H9 (cell line): ENCODE data around the gene UST. TPM values are rescaled to one million over a fixed set of nuclear protein-coding genes. Genes with fewer than 3 reads are reported as not detected.

Experiments used
- DNase-seq: peaks from one replicate; pipeline ENCODE4 v3.0.0-alpha.2; 2017
- H2AFZ ChIP-seq: one replicate; pipeline ENCODE4 v1.6.1; 2013; ENCODE audit warnings: mild to moderate bottlenecking, low read length, control low read depth, moderate library complexity
- H2AK5ac ChIP-seq: 2 replicates; pipeline ENCODE4 v1.6.1; 2013; ENCODE audit warnings: low read length, control low read depth, mixed read lengths; ENCODE audit not compliant: insufficient read length
- H2BK120ac ChIP-seq: one replicate; pipeline ENCODE4 v1.6.1; 2013; ENCODE audit warnings: low read depth, mild to moderate bottlenecking, low read length, control low read depth, inconsistent platforms; ENCODE audit not compliant: poor library complexity, severe bottlenecking
- H2BK12ac ChIP-seq: 2 replicates; pipeline ENCODE4 v1.6.1; 2013; ENCODE audit warnings: low read length, control low read depth, mixed read lengths, low read depth; ENCODE audit not compliant: insufficient read length
- H2BK15ac ChIP-seq: 2 replicates; pipeline ENCODE4 v1.6.1; 2013; ENCODE audit warnings: low read depth, low read length, control low read depth
- H2BK20ac ChIP-seq: one replicate; pipeline ENCODE4 v1.6.1; 2013; ENCODE audit warnings: low read depth, mild to moderate bottlenecking, low read length, control low read depth, inconsistent platforms; ENCODE audit not compliant: poor library complexity, severe bottlenecking
- H2BK5ac ChIP-seq: 2 replicates; pipeline ENCODE4 v1.6.1; 2013; ENCODE audit warnings: low read length, control low read depth, mixed read lengths; ENCODE audit not compliant: insufficient read length
- H3K14ac ChIP-seq: 2 replicates; pipeline ENCODE4 v1.6.1; 2013; ENCODE audit warnings: low read length, control low read depth; ENCODE audit not compliant: insufficient read depth
- H3K18ac ChIP-seq: 2 replicates; pipeline ENCODE4 v1.6.1; 2013; ENCODE audit warnings: low read depth, mild to moderate bottlenecking, mixed read lengths, low read length, control low read depth; ENCODE audit not compliant: insufficient read length
- H3K23ac ChIP-seq: 2 replicates; pipeline ENCODE4 v1.6.1; 2013; ENCODE audit warnings: low read length, control low read depth, mixed read lengths, low read depth; ENCODE audit not compliant: insufficient read length
- H3K23me2 ChIP-seq: 2 replicates; pipeline ENCODE4 v1.6.1; 2013; ENCODE audit warnings: low read depth, mild to moderate bottlenecking, mixed read lengths, low read length, control low read depth; ENCODE audit not compliant: insufficient read length, poor library complexity, severe bottlenecking
- H3K27ac ChIP-seq: 2 replicates; pipeline ENCODE4 v1.5.1; 2013; ENCODE audit warnings: low read length, control low read depth, mixed read lengths, low read depth; ENCODE audit not compliant: insufficient read length
- H3K27me3 ChIP-seq: 2 replicates; pipeline ENCODE4 v1.6.1; 2013; ENCODE audit warnings: low read length, control low read depth, inconsistent platforms; ENCODE audit not compliant: insufficient read depth
- H3K4ac ChIP-seq: 2 replicates; pipeline ENCODE4 v1.6.1; 2013; ENCODE audit warnings: low read depth, mild to moderate bottlenecking, control low read depth, inconsistent platforms, low read length, moderate library complexity
- H3K4me1 ChIP-seq: 2 replicates; pipeline ENCODE4 v1.6.1; 2013; ENCODE audit warnings: low read length, control low read depth, inconsistent platforms; ENCODE audit not compliant: insufficient read depth
- H3K4me2 ChIP-seq: 2 replicates; pipeline ENCODE4 v1.6.1; 2013; ENCODE audit warnings: low read length, control low read depth, mixed read lengths; ENCODE audit not compliant: insufficient read length, insufficient read depth
- H3K56ac ChIP-seq: 2 replicates; pipeline ENCODE4 v1.6.1; 2013; ENCODE audit warnings: low read depth, mild to moderate bottlenecking, mixed read lengths, low read length, control low read depth; ENCODE audit not compliant: insufficient read length
- H3K79me1 ChIP-seq: 2 replicates; pipeline ENCODE4 v1.6.1; 2013; ENCODE audit warnings: low read depth, mild to moderate bottlenecking, moderate library complexity, low read length, control low read depth, inconsistent platforms; ENCODE audit not compliant: insufficient read depth, poor library complexity, severe bottlenecking
- H3K79me2 ChIP-seq: 2 replicates; pipeline ENCODE4 v1.6.1; 2013; ENCODE audit warnings: low read length, control low read depth, inconsistent platforms; ENCODE audit not compliant: insufficient read depth
- H3K9ac ChIP-seq: 2 replicates; pipeline ENCODE4 v1.6.1; 2013; ENCODE audit warnings: low read length, control low read depth, mixed read lengths; ENCODE audit not compliant: insufficient read length; ENCODE audit errors: extremely low read depth
- H3K9me3 ChIP-seq: one replicate; pipeline ENCODE4 v1.6.1; 2013; ENCODE audit warnings: low read depth, low read length, inconsistent platforms; ENCODE audit not compliant: control insufficient read depth
- H3T11ph ChIP-seq: one replicate; pipeline ENCODE4 v1.6.1; 2013; ENCODE audit warnings: mild to moderate bottlenecking, low read length, control low read depth, inconsistent platforms
- H4K20me1 ChIP-seq: one replicate; pipeline ENCODE4 v1.6.1; 2013; ENCODE audit not compliant: control insufficient read depth, insufficient read length, insufficient read depth
- H4K5ac ChIP-seq: 2 replicates; pipeline ENCODE4 v1.6.1; 2013; ENCODE audit warnings: low read depth, mild to moderate bottlenecking, mixed read lengths, low read length, control low read depth; ENCODE audit not compliant: insufficient read length
- H4K8ac ChIP-seq: replicated peaks from 2 replicates; pipeline ENCODE4 v1.6.1; 2013; ENCODE audit warnings: low read length, control low read depth, mixed read lengths, low read depth; ENCODE audit not compliant: insufficient read length
- H4K91ac ChIP-seq: 2 replicates; pipeline ENCODE4 v1.6.1; 2013; ENCODE audit warnings: low read depth, mild to moderate bottlenecking, moderate library complexity, mixed read lengths, low read length, control low read depth; ENCODE audit not compliant: insufficient read length
- H3K27ac Mint-ChIP-seq, 3 experiments: 2 replicates in 2 of 3; 3 replicates in 1 of 3; pipeline ENCODE4 v1.8.0; 2020 to 2021; ENCODE audit warnings: mixed read lengths in 3 of 3, mild to moderate bottlenecking in 1 of 3, moderate library complexity in 1 of 3
- H3K27me3 Mint-ChIP-seq: 2 replicates; pipeline ENCODE4 v1.8.0; 2021; ENCODE audit warnings: low read depth, mild to moderate bottlenecking, moderate library complexity, mixed read lengths
- H3K36me3 Mint-ChIP-seq, 3 experiments: 2 replicates in 2 of 3; 3 replicates in 1 of 3; pipeline ENCODE4 v1.8.0; 2020 to 2021; ENCODE audit warnings: low read depth in 3 of 3, mixed read lengths in 3 of 3; ENCODE audit not compliant: insufficient read depth in 1 of 3
- H3K4me1 Mint-ChIP-seq, 2 experiments: 2 replicates each; pipeline ENCODE4 v1.8.0; 2020; ENCODE audit warnings: mixed read lengths in 2 of 2
- H3K4me3 Mint-ChIP-seq, 2 experiments: 2 replicates in 1 of 2; 3 replicates in 1 of 2; pipeline ENCODE4 v1.8.0; 2020 to 2021; ENCODE audit warnings: mild to moderate bottlenecking in 2 of 2, mixed read lengths in 2 of 2, moderate library complexity in 1 of 2
- H3K9me3 Mint-ChIP-seq, 2 experiments: 2 replicates in 1 of 2; 3 replicates in 1 of 2; pipeline ENCODE4 v1.8.0; 2020; ENCODE audit warnings: mild to moderate bottlenecking in 2 of 2, mixed read lengths in 2 of 2, moderate library complexity in 1 of 2
- CTCF ChIP-seq: fragments of 200-600 bp; sonication (generic); conservative IDR thresholded peaks from 3 replicates; pipeline ENCODE4 v1.8.0; 2021; ENCODE audit warnings: antibody characterized with exemption, mild to moderate bottlenecking
- WGBS: extraction: QIAGEN DNeasy Blood & Tissue Kit; methylation state at CpG from one replicate; pipeline ENCODE4 v1.1.7; 2013; ENCODE audit warnings: missing lambda C conversion rate, low lambda C conversion rate, mixed read lengths; ENCODE audit not compliant: insufficient read length; ENCODE audit errors: extremely low coverage; 5-methylcytosine and 5-hydroxymethylcytosine counted together
- total RNA-seq: library from RNA; stranded (reverse); gene quantifications from 2 replicates; pipeline ENCODE4 v1.2.1, GENCODE V29; 2021

UST gene
- total RNA-seq, 1 experiment from 2014 or later = 14.4 TPM

GRCh38 chr6:148962854-148963515, 216.2 kb downstream of the UST start:
- TF ChIP-seq CTCF = no peak
- H3K27me3 ChIP-seq = no peaks in the 10 kb centered on the region
- no peak overlapping the region for H3K27ac ChIP-seq
- H3K14ac ChIP-seq = no peak overlapping the region
- Mint-ChIP-seq H3K27ac (peak overlapping the region in 2 of 3 experiments; percentile 76 to 82; a peak in 4 of 7 replicates), H3K27me3 (no peaks in the 10 kb centered on the region; the same call in 1 of the 2 replicates), H3K4me1 (peaks cover 62 to 70% of the 10 kb centered on the region in 2 experiments), H3K4me3 (peak overlapping the region in 1 of 2 experiments; percentile 43; a peak in 1 of 5 replicates), H3K36me3 (peaks cover 14 to 18% (median 17%) of the 10 kb centered on the region in 3 experiments; a peak in 6 of 7 replicates), H3K9me3 (no peaks in the 10 kb centered on the region; a peak in 1 of 5 replicates)
- H3K79me2 ChIP-seq = no peaks in the 10 kb centered on the region
- H4K20me1 ChIP-seq = no peaks in the 10 kb centered on the region
- H3K9me3 ChIP-seq = no peaks in the 10 kb centered on the region
- no peak overlapping the region for H4K5ac ChIP-seq
- H3T11ph ChIP-seq = no peak overlapping the region
- H2AFZ ChIP-seq = no peak overlapping the region
- no peak overlapping the region for H3K23ac ChIP-seq
- H2BK120ac ChIP-seq = no peak overlapping the region
- H4K8ac ChIP-seq = no peak overlapping the region
- H3K9ac ChIP-seq = no peak overlapping the region
- peaks cover 5% of the 10 kb centered on the region; the same call in 1 of the 2 replicates for H3K4me1 ChIP-seq
- no peak overlapping the region for H2BK20ac ChIP-seq
- H3K4me2 ChIP-seq = no peak overlapping the region
- H2BK5ac ChIP-seq = no peak overlapping the region
- H2BK12ac ChIP-seq = no peak overlapping the region
- H3K56ac ChIP-seq = no peak overlapping the region
- H2BK15ac ChIP-seq = no peak overlapping the region
- H3K79me1 ChIP-seq = no peaks in the 10 kb centered on the region
- no peak overlapping the region for H2AK5ac ChIP-seq
- H3K4ac ChIP-seq = no peak overlapping the region
- no peak for DNase-seq
- H4K91ac ChIP-seq = no peak overlapping the region
- H3K18ac ChIP-seq = no peak overlapping the region
- no peaks in the 10 kb centered on the region for H3K23me2 ChIP-seq
- no CpG with 5 or more reads among the region's 7 CpGs for WGBS
